ENCODE results near the gene FLYWCH1.

The FLYWCH1 gene

GRCh38 chr16:2981177-2981898, 69.6 kb downstream of the FLYWCH1 start:
- no peak for DNase-seq (ENCODE audit: extremely low spot score)
- TF ChIP-seq SUZ12 (IDR thresholded peaks at IDR 0.05), result no peak
- CTCF ChIA-PET, result interaction anchor here (0.9 to 1.0 kb wide), 2 partner anchors 37 to 47 kb away, joined by 3 to 4 read pairs; no protein-coding TSS in a partner anchor
- POLR2A ChIA-PET, result interaction anchor here (1.0 to 3.5 kb wide), 12 partner anchors 9 to 50 kb away, joined by 3 to 40 read pairs (median 6); partner anchors contain the start of genes KREMEN2, PAQR4 and TNFRSF12A

GRCh38 chr16:2981899-2982250, 70.1 kb downstream of the FLYWCH1 start:
- CTCF ChIA-PET, result interaction anchor here (0.7 to 0.9 kb wide), 2 partner anchors 12 to 37 kb away, joined by 4 read pairs; no protein-coding TSS in a partner anchor
- POLR2A ChIA-PET, result interaction anchor here (1.0 to 3.5 kb wide), 5 partner anchors 10 to 41 kb away, joined by 3 to 40 read pairs (median 8); partner anchors contain the start of genes KREMEN2 and PAQR4
- TF ChIP-seq FOXM1 (IDR thresholded peaks at IDR 0.05; ENCODE audit: borderline replicate concordance), result no peak
- TF ChIP-seq FOXA1 (IDR thresholded peaks at IDR 0.05), result no peak
- no peak for TF ChIP-seq ARNT (IDR thresholded peaks at IDR 0.05)
- TF ChIP-seq NFRKB (IDR thresholded peaks at IDR 0.05), result no peak
- TF ChIP-seq ELF4 (IDR thresholded peaks at IDR 0.05), result no peak
- TF ChIP-seq FOXK2 (IDR thresholded peaks at IDR 0.05), result no peak
- no peak for TF ChIP-seq SUZ12 (IDR thresholded peaks at IDR 0.05)
- no peak for TF ChIP-seq PKNOX1 (IDR thresholded peaks at IDR 0.05)
- TF ChIP-seq SP1 (IDR thresholded peaks at IDR 0.05), result no peak
- no peak for TF ChIP-seq CTBP1 (IDR thresholded peaks at IDR 0.05; ENCODE audit: borderline replicate concordance)
- TF ChIP-seq TARDBP (IDR thresholded peaks at IDR 0.05), result no peak
- TF ChIP-seq BHLHE40 (IDR thresholded peaks at IDR 0.05; ENCODE audit: borderline replicate concordance), result no peak
- no peak for TF ChIP-seq L3MBTL2 (conservative IDR thresholded peaks at IDR 0.05)
- no peak for DNase-seq (ENCODE audit: extremely low spot score)

- DNase-seq (ENCODE audit: extremely low spot score), result no peak
- ChIA-PET CTCF (interaction anchor here (0.7 kb wide), 1 partner anchor 11 kb away, joined by 4 read pairs; no protein-coding TSS in a partner anchor), POLR2A (interaction anchor here (1.1 to 3.5 kb wide), 2 partner anchors 17 to 31 kb away, joined by 3 to 30 read pairs; partner anchors contain the start of gene KREMEN2)
- TF ChIP-seq HDGF (IDR thresholded peaks at IDR 0.05; ENCODE audit: borderline replicate concordance), result no peak
- TF ChIP-seq FOXK2 (IDR thresholded peaks at IDR 0.05), result no peak
- TF ChIP-seq LEF1 (IDR thresholded peaks at IDR 0.05; ENCODE audit: borderline replicate concordance), result no peak
- TF ChIP-seq ZNF384 (IDR thresholded peaks at IDR 0.05), result no peak
- no peak for TF ChIP-seq PKNOX1 (IDR thresholded peaks at IDR 0.05)
These were observed 70.7 kb downstream of the FLYWCH1 start for GRCh38 chr16:2982402-2982801.

GRCh38 chr16:2983706-2984136, 72.0 kb downstream of the FLYWCH1 start:
- TF ChIP-seq FOXK2 (IDR thresholded peaks at IDR 0.05), result no peak
- TF ChIP-seq L3MBTL2 (conservative IDR thresholded peaks at IDR 0.05), result peak; percentile 74
- ChIA-PET CTCF (interaction anchor here (0.6 kb wide), 1 partner anchor 44 kb away, joined by 3 read pairs; no protein-coding TSS in a partner anchor), POLR2A (no interaction called here)
- DNase-seq (ENCODE audit: extremely low spot score), result peak; percentile 91

- TF ChIP-seq HDGF (IDR thresholded peaks at IDR 0.05; ENCODE audit: borderline replicate concordance), result no peak
- TF ChIP-seq SUZ12 (IDR thresholded peaks at IDR 0.05), result no peak
- no peak for TF ChIP-seq L3MBTL2 (conservative IDR thresholded peaks at IDR 0.05)
- TF ChIP-seq FOXM1 (IDR thresholded peaks at IDR 0.05; ENCODE audit: borderline replicate concordance), result no peak
- TF ChIP-seq ARNT (IDR thresholded peaks at IDR 0.05), result no peak
- no peak for TF ChIP-seq FOXA1 (IDR thresholded peaks at IDR 0.05)
- POLR2A ChIA-PET, result no interaction called here
- no peak for DNase-seq (ENCODE audit: extremely low spot score)
- CTCF ChIA-PET, result no interaction called here
These were observed 73.7 kb downstream of the FLYWCH1 start for GRCh38 chr16:2985462-2985861.

- ChIA-PET POLR2A (no interaction called here), CTCF (no interaction called here)
- TF ChIP-seq ZNF384 (IDR thresholded peaks at IDR 0.05) (no peak), CTBP1 (IDR thresholded peaks at IDR 0.05; ENCODE audit: borderline replicate concordance) (no peak), FOXK2 (IDR thresholded peaks at IDR 0.05) (no peak), ELF4 (IDR thresholded peaks at IDR 0.05) (no peak), FOXA1 (IDR thresholded peaks at IDR 0.05) (no peak), PKNOX1 (IDR thresholded peaks at IDR 0.05) (no peak), LEF1 (IDR thresholded peaks at IDR 0.05; ENCODE audit: borderline replicate concordance) (no peak), FOXM1 (IDR thresholded peaks at IDR 0.05; ENCODE audit: borderline replicate concordance) (no peak), ARNT (IDR thresholded peaks at IDR 0.05) (no peak), HDGF (IDR thresholded peaks at IDR 0.05; ENCODE audit: borderline replicate concordance) (no peak), L3MBTL2 (conservative IDR thresholded peaks at IDR 0.05) (no peak), BHLHE40 (IDR thresholded peaks at IDR 0.05; ENCODE audit: borderline replicate concordance) (no peak), SUZ12 (IDR thresholded peaks at IDR 0.05) (no peak), SP1 (IDR thresholded peaks at IDR 0.05) (no peak), TARDBP (IDR thresholded peaks at IDR 0.05) (no peak), NFRKB (IDR thresholded peaks at IDR 0.05) (no peak)
- DNase-seq (ENCODE audit: extremely low spot score), result no peak
These were observed 74.2 kb downstream of the FLYWCH1 start for GRCh38 chr16:2985893-2986355.
